ENCODE data around the gene CD52. TPM values are rescaled to one million over a fixed set of nuclear protein-coding genes. Genes with fewer than 3 reads are reported as not detected.
A peak's percentile ranks its signal among the peaks of the same experiment; 100 is the strongest.

Gene CD52
- polyA plus RNA-seq, 3 donors: 851 to 4,047 (median 2,617) TPM

DNA sequence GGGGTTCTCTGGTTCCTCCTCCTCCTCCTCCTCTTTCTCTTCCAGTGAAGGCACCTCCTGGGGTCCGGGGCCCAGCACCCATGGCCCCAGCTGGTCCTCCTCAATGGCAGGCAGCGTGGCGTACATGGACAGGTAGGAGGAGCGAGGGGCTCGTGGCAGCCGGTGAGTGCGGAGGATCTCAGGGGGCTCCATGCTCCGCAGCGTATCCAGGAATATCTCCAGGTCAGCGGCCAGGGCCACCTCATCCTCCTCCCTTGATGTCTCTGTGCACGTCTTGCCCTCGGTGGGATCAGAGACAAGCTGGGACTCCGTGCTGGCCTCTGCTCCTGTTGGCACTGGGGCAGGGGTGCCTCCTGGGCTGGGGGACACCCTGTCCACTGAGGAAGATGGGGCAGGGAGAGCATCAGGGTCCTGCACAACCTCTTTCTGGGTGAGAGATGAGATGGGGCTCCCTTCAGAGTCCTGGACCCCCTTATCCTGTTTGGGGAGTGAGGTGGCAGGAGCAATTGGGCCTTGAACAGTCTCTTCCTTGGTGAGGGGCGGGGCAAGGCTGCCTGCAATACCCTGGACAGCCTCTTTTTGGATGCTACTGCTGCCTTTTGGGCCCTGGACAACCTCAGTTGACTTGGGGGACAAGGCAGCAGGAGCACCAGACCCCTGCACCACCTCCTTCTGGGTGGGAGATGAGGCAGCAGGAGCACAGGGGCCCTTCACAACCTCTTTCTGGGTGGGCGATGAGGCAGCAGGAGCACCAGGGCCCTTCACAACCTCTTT is 26.6 kb downstream of the CD52 start:
- TF ChIP-seq, protein P1, sequence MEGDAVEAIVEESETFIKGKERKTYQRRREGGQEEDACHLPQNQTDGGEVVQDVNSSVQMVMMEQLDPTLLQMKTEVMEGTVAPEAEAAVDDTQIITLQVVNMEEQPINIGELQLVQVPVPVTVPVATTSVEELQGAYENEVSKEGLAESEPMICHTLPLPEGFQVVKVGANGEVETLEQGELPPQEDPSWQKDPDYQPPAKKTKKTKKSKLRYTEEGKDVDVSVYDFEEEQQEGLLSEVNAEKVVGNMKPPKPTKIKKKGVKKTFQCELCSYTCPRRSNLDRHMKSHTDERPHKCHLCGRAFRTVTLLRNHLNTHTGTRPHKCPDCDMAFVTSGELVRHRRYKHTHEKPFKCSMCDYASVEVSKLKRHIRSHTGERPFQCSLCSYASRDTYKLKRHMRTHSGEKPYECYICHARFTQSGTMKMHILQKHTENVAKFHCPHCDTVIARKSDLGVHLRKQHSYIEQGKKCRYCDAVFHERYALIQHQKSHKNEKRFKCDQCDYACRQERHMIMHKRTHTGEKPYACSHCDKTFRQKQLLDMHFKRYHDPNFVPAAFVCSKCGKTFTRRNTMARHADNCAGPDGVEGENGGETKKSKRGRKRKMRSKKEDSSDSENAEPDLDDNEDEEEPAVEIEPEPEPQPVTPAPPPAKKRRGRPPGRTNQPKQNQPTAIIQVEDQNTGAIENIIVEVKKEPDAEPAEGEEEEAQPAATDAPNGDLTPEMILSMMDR (IDR thresholded peaks at IDR 0.05): no peak
- Mint-ChIP-seq H3K4me3 (no peak overlapping the region), H3K9me3 (no peaks in the 10 kb centered on the region), H3K4me1 (peaks cover 7% of the 10 kb centered on the region), H3K27ac (peak overlapping the region in 1 of 7 donors; percentile 54), H3K27me3 (ENCODE audit: low read depth in 3 of 3) (peaks cover 2 to 17% (median 9%) of the 10 kb centered on the region in 3 donors), H3K36me3 (no peaks in the 10 kb centered on the region)
- Histone ChIP-seq H3K4me1 (ENCODE audit: control insufficient read depth in 1 of 2, insufficient read depth in 2 of 2, low read length in 2 of 2) (peaks cover 6 to 10% of the 10 kb centered on the region in 2 donors), H3K4me3 (replicated peaks in 1 of 3; ENCODE audit: low read depth in 2 of 3, low read length in 3 of 3) (no peak overlapping the region), H3K36me3 (replicated peaks in 1 of 2; ENCODE audit: control insufficient read depth in 1 of 2, insufficient read depth in 2 of 2, low read length in 2 of 2) (no peaks in the 10 kb centered on the region), H3K4me2 (replicated peaks; ENCODE audit: extremely low read depth, low read length, poor library complexity, severe bottlenecking) (no peak overlapping the region), H3K9me3 (replicated peaks in 1 of 2; ENCODE audit: control insufficient read depth in 1 of 2, insufficient read depth in 1 of 2, low read length in 2 of 2) (no peaks in the 10 kb centered on the region), H3K9ac (ENCODE audit: insufficient read depth, low read length, poor library complexity, severe bottlenecking) (no peak overlapping the region), H2AFZ (ENCODE audit: insufficient read depth, low read depth, low read length, poor library complexity, severe bottlenecking) (no peak overlapping the region), H4K20me1 (ENCODE audit: insufficient read depth, low read length) (no peaks in the 10 kb centered on the region), H3K79me2 (ENCODE audit: insufficient read depth, low read length) (no peaks in the 10 kb centered on the region), H3K27me3 (ENCODE audit: control insufficient read depth in 2 of 2, insufficient read depth in 2 of 2, low read length in 2 of 2) (no peaks in the 10 kb centered on the region), H3K27ac (ENCODE audit: low read depth in 1 of 2, low read length in 2 of 2) (no peak overlapping the region)
- intact Hi-C loops (cut with micrococcal nuclease): no loop called here
- DNase-seq: no peak
- 97% methylated on average over 14 of the region's 15 CpGs for WGBS (ENCODE audit: insufficient coverage)

DNA sequence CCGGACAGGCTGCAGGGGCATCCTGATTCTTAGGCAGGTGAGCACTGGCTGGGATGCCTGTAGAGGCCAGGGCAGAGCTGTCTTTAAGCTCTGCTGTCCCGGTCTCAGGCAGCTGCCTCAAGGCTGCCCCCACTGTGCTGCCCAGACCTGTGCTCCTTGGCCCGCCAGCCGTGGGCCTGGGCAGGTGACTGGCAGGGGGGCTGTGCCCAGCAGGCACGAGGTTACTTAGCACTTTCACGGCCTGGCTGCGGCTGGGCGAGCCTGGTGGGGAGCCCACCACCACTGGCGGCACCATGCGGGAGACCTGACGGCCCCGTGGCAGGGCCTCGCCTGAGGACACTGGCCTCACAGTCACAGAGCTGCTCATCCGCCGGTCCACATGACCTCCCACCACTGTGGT is 28.0 kb downstream of the CD52 start:
- intact Hi-C loops (cut with micrococcal nuclease): no loop called here
- no peaks in the 10 kb centered on the region for H3K36me3 ChIP-seq (replicated peaks in 1 of 2; ENCODE audit: control insufficient read depth in 1 of 2, insufficient read depth in 2 of 2, low read length in 2 of 2)
- no peak for DNase-seq
- H3K4me2 ChIP-seq (replicated peaks; ENCODE audit: extremely low read depth, low read length, poor library complexity, severe bottlenecking): no peak overlapping the region
- H3K4me3 ChIP-seq (replicated peaks in 1 of 3; ENCODE audit: low read depth in 2 of 3, low read length in 3 of 3): no peak overlapping the region
- no peak overlapping the region for H3K9ac ChIP-seq (ENCODE audit: insufficient read depth, low read length, poor library complexity, severe bottlenecking)
- peaks cover 6 to 10% of the 10 kb centered on the region in 2 donors for H3K4me1 ChIP-seq (ENCODE audit: control insufficient read depth in 1 of 2, insufficient read depth in 2 of 2, low read length in 2 of 2)
- Mint-ChIP-seq H3K4me3 (no peak overlapping the region), H3K36me3 (no peaks in the 10 kb centered on the region), H3K27ac (no peak overlapping the region), H3K4me1 (peaks cover 7% of the 10 kb centered on the region), H3K27me3 (ENCODE audit: low read depth in 3 of 3) (peaks cover 0 to 9% (median 9%) of the 10 kb centered on the region in 3 donors), H3K9me3 (no peaks in the 10 kb centered on the region)
- H2AFZ ChIP-seq (ENCODE audit: insufficient read depth, low read depth, low read length, poor library complexity, severe bottlenecking): no peak overlapping the region
- H4K20me1 ChIP-seq (ENCODE audit: insufficient read depth, low read length): no peaks in the 10 kb centered on the region
- no peaks in the 10 kb centered on the region for H3K79me2 ChIP-seq (ENCODE audit: insufficient read depth, low read length)
- no peak overlapping the region for H3K27ac ChIP-seq (ENCODE audit: low read depth in 1 of 2, low read length in 2 of 2)
- H3K27me3 ChIP-seq (ENCODE audit: control insufficient read depth in 2 of 2, insufficient read depth in 2 of 2, low read length in 2 of 2): no peaks in the 10 kb centered on the region
- 91% methylated on average over 15 of the region's 15 CpGs for WGBS (ENCODE audit: insufficient coverage)
- TF ChIP-seq, protein P1 (IDR thresholded peaks at IDR 0.05): no peak
- no peaks in the 10 kb centered on the region for H3K9me3 ChIP-seq (replicated peaks in 1 of 2; ENCODE audit: control insufficient read depth in 1 of 2, insufficient read depth in 1 of 2, low read length in 2 of 2)

All from CD14-positive monocyte (primary cell).